ENCODE measurements around the gene KCNG2. TPM values are rescaled to one million over a fixed set of nuclear protein-coding genes. Genes with fewer than 3 reads are reported as not detected.

Gene KCNG2
- total RNA-seq, 1 donor from 2014 or later = not detected

GRCh38 chr18:79903787-79904356, 106.1 kb downstream of the KCNG2 start:
- DNase-seq = no peak
- H3K9me3 Mint-ChIP-seq = peaks cover 2% of the 10 kb centered on the region
- ATAC-seq (ENCODE audit: low read depth) = no peak
- H3K27ac Mint-ChIP-seq = no peak overlapping the region
- ChIA-PET POLR2A (no interaction called here), CTCF (no interaction called here)
- no peaks in the 10 kb centered on the region for H3K4me1 Mint-ChIP-seq
- H3K27me3 Mint-ChIP-seq = no peaks in the 10 kb centered on the region
- H3K4me3 Mint-ChIP-seq = no peak overlapping the region
- intact Hi-C loops (cut with micrococcal nuclease) = no loop called here
- peaks cover 36% of the 10 kb centered on the region for H3K36me3 Mint-ChIP-seq (ENCODE audit: low read depth)
- no peak for TF ChIP-seq CTCF (IDR thresholded peaks at IDR 0.05)

- H3K9me3 Mint-ChIP-seq = peaks cover 2% of the 10 kb centered on the region
- DNase-seq (no peak), ATAC-seq (ENCODE audit: low read depth) (no peak)
- H3K36me3 Mint-ChIP-seq (ENCODE audit: low read depth) = peaks cover 42% of the 10 kb centered on the region
- no peak for TF ChIP-seq CTCF (IDR thresholded peaks at IDR 0.05)
- no peak overlapping the region for H3K4me3 Mint-ChIP-seq
- intact Hi-C loops (cut with micrococcal nuclease) = no loop called here
- H3K4me1 Mint-ChIP-seq = no peaks in the 10 kb centered on the region
- CTCF ChIA-PET = no interaction called here
- POLR2A ChIA-PET = no interaction called here
- no peaks in the 10 kb centered on the region for H3K27me3 Mint-ChIP-seq
- no peak overlapping the region for H3K27ac Mint-ChIP-seq
Measured at GRCh38 chr18:79904357-79905147, 106.8 kb downstream of the KCNG2 start.

- H3K36me3 Mint-ChIP-seq (ENCODE audit: low read depth) = peaks cover 44% of the 10 kb centered on the region
- CTCF ChIA-PET = no interaction called here
- H3K27me3 Mint-ChIP-seq = no peaks in the 10 kb centered on the region
- H3K27ac Mint-ChIP-seq = no peak overlapping the region
- H3K4me1 Mint-ChIP-seq = no peaks in the 10 kb centered on the region
- no peaks in the 10 kb centered on the region for H3K9me3 Mint-ChIP-seq
- POLR2A ChIA-PET = no interaction called here
- no peak for ATAC-seq (ENCODE audit: low read depth)
- no peak for TF ChIP-seq CTCF (IDR thresholded peaks at IDR 0.05)
- no peak for DNase-seq
- no peak overlapping the region for H3K4me3 Mint-ChIP-seq
- intact Hi-C loops (cut with micrococcal nuclease) = no loop called here
Measured at GRCh38 chr18:79905389-79905911, 107.7 kb downstream of the KCNG2 start.

GRCh38 chr18:79905993-79906392, 108.3 kb downstream of the KCNG2 start:
- DNase-seq (no peak), ATAC-seq (ENCODE audit: low read depth) (no peak)
- no peaks in the 10 kb centered on the region for H3K9me3 Mint-ChIP-seq
- ChIA-PET CTCF (no interaction called here), POLR2A (no interaction called here)
- no peak overlapping the region for H3K4me3 Mint-ChIP-seq
- intact Hi-C loops (cut with micrococcal nuclease) = no loop called here
- no peak overlapping the region for H3K27ac Mint-ChIP-seq
- no peaks in the 10 kb centered on the region for H3K4me1 Mint-ChIP-seq
- TF ChIP-seq CTCF (IDR thresholded peaks at IDR 0.05) = no peak
- no peaks in the 10 kb centered on the region for H3K27me3 Mint-ChIP-seq
- peaks cover 46% of the 10 kb centered on the region for H3K36me3 Mint-ChIP-seq (ENCODE audit: low read depth)

- H3K4me3 Mint-ChIP-seq = no peak overlapping the region
- ChIA-PET POLR2A (no interaction called here), CTCF (no interaction called here)
- peaks cover 43% of the 10 kb centered on the region for H3K36me3 Mint-ChIP-seq (ENCODE audit: low read depth)
- intact Hi-C loops (cut with micrococcal nuclease) = no loop called here
- no peaks in the 10 kb centered on the region for H3K9me3 Mint-ChIP-seq
- no peak overlapping the region for H3K27ac Mint-ChIP-seq
- no peak for DNase-seq
- ATAC-seq (ENCODE audit: low read depth) = no peak
- H3K4me1 Mint-ChIP-seq = no peaks in the 10 kb centered on the region
- TF ChIP-seq CTCF (IDR thresholded peaks at IDR 0.05) = no peak
- H3K27me3 Mint-ChIP-seq = no peaks in the 10 kb centered on the region
Measured at GRCh38 chr18:79906706-79907105, 109.0 kb downstream of the KCNG2 start.
